CD4-positive, alpha-beta T cell treated with Interleukin-1 beta for 1 hour (primary cell): ENCODE results near the gene NTF3.

Experiments
- DNase-seq, 2 donors: peaks; one replicate each; pipeline ENCODE4 v3.0.0-alpha.2; 2020 to 2022

Gene NTF3

DNA sequence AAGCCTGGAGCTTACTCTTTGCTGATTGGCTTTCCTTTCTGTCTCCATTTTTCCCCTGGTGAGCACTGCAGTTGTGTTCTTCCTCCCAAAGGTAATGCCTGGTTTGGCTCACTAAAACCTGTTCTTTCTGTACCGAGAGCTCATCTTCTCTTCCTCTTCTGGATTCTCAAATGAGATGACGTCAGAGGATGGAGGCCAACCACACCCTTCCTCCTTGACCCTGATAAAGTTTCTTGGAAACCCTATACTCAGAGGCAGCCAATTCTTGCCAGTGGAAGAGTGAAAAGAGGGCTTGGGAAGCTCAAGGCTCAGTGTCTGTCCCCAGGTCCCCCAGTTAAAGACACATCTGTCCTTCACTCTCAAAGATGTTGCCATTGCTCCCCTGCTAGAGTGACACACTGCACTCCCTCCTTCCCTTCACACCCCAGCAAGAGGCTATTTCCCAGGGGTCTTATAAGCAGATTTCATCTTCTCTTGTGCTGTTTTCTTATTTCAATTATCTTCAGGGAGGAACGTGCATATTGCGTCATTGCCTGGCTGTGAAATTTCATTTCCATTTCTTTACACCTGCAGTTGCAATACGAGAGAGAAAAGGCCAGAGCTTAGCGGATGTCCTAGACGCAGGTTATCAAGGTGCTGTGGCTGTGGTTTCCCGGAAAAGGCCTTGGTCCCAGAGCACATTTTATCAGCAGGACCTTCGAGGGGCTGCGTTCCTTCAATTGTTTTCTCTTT lies 27.3 kb downstream of the NTF3 start:
- DNase-seq = no peak

DNA sequence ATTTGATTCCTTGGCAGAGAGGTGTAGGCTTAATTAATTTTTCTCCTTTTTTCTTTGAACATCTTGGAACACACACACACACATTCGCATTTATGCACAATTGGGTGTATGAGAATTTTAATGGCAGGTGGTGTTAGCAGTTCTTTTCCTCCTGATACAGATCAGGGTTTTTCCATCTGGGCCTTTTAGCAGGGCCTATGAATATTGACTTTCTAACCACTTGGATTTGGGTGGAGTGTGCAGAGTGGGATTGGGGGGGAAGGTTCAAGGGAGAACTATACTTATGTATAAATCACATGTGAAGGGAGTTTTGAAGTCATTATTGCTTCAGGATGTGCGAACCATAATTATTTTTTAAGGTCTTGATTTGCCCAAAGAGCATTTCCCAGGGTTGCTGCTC lies 28.9 kb downstream of the NTF3 start:
- DNase-seq = no peak

DNA sequence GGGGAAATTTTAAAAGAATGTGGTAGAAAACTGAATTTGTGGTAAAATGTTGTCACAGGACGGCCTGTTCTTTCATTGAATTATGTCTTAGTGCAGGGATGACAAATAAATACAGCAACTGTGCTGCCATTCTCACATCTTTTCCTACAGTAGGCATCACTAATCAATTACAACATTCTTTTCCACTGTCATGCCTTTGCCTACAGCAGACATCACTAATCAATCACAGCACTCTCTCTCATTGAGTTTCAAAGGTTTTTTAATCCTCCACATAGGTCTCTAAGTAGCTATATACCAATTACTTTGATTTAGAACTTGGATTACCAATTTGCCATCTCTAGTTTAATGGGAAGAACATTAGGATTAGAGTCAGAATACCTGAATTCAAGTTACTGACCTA lies 30.1 kb downstream of the NTF3 start:
- DNase-seq = no peak

DNA sequence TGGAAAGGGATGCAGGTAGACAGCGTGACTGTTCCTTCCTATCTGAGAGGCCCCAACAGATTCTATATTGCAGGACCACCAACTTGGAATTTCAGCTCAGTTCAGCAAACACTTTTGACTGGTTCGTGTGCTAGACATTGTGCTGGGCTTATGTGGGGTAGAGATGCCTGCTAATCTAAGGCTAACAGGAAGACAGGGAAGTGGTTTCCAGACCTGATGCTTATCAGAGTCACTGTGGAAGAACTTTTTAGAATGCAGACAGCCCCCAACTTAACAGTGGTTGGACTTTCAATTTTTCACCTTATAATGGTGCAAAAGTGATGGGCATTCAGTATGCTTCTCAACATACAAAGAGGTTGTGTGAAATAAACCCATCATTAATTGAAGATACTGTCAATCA lies 32.2 kb downstream of the NTF3 start:
- DNase-seq = no peak

DNA sequence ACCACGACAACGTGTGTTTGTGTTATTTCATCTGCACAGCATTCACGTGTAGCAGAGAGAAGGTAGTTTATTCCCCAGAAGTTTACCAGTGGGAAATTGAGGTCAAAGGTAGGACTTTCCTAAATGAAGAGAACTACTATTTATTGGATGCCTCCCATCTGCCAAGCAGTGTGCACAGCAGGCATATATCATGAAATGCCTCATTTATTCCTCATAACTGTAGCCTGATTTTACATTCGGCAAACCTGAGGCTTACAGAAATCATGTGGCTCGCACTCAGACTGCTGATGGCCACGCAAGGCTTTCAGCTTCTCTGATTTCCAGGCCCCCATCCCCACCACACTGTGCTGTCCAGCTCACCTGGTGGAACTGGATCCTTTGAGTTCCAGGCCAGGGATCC lies 33.5 kb downstream of the NTF3 start:
- no peak for DNase-seq

DNA sequence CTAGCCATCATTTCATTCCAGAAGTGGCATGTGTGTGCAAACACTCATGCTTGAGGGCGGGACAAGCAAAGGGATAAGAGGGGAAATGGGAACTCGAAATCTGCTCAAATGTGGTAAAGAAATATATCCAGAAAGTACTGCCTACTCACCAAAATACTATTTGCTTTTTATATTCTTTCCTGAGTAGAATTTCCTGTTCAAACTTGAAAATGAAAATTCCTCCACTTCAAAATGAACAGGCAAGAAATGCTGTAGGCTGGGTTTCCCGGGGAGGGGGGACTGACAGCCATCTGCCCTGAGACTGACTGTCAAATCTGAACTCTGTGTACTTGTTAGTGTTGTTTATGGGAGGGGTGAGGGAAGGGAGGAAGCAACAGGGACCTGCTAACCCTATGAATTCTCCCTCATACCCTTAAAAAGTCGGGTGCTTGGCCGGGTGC lies 34.6 kb downstream of the NTF3 start:
- no peak for DNase-seq

DNA sequence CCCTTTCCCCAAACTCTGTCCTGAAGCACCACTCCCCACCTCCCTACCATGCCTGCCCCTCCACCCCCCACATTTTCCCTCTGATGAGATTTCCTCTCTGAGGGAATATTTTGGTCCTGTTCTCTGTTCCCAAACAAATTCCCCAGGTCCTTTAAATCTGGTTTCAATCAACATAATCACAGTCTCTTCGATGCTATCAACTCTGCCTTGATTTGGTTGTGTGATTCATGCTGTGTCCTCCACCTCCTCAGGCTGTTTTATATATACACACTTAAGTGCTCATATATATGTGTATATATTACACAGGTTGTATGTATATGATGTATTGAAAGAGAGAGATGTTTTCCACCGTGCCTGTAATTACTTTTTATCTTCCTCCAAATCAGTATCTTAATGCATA lies 36.0 kb downstream of the NTF3 start:
- DNase-seq = no peak

DNA sequence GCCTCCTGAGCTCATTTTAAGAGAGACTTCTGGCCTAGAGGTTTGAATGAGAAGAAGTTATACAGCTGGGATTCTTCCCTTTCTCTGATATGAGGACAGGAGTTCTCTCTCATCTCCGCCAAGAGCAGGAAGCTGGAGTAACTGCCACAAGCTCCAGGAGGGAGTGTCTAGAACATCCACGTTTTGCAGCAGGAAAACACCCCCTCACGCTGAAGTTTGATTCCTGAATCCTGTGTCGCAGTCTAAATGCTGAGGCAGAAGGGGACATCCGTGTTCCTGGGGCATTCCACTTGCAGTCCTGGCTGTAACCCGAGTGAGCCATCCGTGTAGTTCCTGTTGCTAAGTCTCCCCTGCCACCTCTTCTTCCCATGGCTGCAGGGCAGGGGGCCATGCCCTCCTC lies 38.3 kb downstream of the NTF3 start:
- no peak for DNase-seq

DNA sequence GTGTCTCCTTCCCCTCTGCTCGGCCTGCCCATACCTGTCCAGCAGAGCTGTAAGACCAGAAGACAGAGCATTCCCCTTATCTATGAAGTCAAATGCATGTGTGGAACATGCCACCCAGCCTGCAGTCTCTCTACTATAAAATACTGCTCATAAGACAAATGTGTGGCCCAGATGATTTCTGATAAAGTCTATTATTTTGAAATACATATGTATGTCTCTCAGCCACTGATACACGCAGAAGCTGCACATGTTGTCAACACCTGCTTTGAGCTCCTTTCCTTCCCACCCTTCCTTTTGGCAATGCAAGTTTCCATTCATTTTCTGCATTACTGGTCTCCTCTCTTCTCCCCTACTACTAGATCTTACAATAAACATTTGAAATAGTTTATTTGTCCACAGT lies 38.8 kb downstream of the NTF3 start:
- DNase-seq = no peak

DNA sequence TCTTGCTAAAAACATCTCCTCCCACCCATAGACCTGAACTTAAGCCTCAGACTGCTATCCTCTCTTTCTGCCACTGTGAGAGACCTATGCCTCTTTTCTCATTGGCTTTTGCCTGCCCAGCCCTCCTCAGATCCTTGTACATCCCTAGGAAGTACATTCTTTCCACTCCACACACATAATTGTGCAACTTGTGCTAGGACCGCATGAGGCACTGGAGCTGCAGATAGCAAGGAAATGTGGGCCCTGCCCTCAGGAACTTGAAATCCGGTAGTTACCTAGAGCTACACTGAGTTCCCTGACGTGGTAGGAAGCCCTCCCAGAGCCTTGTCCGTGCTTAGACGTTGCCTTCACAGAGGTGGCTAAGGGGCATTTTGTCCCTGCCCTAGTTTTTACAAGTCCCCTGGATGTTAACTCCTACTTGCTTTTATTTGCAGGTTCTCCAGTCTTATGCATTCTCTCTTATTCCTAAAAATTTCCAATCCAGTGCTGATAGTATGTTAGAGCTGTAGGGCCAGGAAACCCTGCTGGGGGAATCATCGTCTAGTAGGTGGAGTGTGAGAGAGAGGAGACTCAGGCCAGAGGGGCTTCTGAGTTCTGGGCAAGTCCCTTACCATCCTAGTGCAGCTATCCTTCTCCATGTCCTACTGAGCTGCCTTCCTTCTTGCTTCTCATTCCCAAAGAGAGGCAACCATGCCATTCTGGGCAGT lies 41.3 kb downstream of the NTF3 start:
- DNase-seq = no peak

DNA sequence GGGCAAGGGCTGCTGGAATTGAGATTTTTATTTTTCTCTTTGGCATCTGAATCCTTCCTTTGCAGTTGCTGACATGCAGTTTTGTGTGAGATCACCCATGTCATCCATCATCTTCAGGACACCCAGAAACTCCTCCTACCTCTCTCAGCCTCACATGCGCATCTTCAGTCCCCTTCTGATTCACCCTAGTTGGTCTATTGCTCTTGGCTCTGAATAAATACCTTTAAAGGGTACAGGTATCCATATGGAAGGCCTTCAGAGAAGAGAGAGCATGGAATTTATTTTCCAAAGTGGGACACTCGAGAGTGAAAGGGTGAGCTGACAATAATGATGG lies 41.8 kb downstream of the NTF3 start:
- DNase-seq = no peak

DNA sequence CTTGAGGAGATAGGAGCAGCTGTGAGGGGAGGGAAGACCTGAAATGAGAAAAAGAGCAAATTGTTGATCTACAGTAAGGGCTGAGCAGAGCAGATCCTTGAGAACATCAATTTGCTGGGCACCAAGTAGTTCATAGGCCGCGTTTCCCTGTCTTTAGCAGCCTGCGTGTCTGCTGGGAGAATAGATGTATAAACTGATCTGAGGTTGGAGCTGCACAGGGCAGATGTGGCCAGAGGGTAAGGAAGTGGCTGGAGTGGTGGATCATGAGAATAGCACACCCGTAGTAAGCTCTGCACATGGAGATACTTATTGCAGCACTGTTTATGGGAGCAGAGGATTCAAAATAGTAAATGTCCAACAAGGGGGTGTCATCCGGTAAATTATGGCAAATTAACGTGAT lies 44.4 kb downstream of the NTF3 start:
- no peak for DNase-seq

DNA sequence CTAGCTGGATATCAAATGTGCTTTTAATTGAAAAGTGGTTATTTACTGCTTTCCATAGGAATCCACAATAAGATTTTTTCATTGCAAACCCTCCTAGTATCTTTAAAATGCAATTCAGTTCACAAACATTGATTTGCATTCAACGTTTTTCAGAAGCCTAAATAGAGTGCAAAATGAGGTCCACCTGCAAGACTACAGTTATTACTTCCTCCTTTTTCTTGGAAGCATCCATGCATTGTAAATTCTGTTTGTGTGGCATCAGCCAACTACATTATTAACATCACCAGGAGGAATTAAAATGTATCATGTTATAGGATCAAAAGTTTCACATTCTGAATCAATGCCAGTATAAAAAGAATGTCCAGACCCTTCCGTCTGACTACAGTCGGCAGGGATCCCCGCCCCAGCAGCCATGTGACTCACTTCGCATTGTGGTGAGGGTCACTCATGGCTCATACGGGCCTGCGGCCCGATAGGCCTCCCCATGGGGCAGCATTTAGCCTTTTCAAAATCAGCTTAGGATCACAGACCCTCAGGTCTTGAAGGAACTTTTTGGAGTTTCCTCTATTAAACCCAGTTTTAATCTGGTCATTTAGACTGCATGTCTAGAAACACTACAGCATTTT lies 46.3 kb downstream of the NTF3 start:
- no peak for DNase-seq

DNA sequence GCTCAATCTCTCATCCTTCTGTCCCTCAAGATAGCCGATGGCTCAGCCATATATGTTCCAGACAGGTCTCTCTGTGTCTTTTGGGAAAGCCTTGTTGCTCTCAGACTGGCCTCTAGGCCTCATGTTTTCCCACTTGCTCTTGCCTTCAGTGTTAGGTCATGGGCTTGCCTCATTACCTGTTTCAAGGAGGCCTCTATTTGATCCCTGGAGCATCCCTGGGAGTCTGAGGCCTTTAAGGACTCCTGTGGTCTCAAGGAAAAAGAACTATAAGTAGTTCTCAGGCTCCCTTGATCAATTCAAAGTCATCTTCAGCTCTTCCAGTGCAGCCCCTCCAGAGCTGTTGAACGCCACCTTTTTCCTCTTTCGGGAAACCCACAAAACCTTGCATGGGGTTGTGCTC lies 47.9 kb downstream of the NTF3 start:
- no peak for DNase-seq

DNA sequence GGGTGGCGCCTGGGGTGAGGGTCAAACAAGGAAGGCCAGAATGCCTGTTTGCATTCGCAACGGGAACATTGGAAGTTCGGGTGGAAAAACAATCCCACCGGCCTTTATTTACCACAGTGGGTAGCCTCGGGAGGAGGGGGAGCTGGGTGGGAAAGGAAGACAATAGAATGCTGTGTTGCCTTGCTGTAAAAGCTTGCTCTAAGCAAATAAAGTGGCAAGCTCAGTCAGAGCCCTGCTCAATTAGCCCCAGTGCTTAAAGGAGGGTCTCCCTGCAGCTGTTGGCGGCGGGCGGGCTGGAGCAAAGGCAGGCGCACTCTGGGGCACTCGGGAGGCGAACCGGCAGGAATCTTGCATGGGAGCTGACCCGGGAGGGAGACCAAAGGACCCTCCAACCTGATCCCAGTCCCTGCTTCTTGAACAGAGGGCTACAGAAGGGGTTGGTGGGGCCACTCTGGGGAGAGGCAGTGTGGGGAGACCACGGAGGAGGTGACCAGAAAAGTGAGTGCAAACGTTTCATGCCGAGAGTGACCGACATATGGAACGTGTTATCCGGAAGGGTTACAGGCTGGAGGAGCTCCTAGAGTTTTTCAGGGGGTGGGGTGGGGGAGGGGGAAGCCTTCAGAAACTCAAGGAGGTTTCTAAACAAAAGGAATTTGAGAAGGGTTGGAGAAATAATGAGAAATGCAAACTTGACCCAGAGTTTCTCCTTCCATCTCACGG lies 48.5 kb downstream of the NTF3 start:
- no peak for DNase-seq

DNA sequence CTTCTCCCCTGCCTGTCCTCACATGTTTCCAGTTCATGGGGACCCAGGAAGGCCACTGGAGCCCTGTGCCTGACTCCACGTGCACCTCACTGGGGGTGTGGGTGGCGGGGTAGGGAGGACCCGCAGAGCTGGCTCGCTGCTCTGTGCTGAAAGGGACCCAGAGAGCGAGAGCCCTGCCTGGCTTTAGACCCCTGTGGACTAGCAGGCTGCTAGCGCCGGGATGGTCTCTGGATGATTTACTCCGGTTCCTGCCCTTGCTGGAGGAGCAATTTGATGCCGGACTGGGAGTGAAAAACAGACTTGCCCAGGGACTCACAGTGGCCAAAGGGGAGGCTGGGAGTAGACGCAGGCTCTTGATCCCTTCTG lies 49.0 kb downstream of the NTF3 start:
- DNase-seq = no peak

DNA sequence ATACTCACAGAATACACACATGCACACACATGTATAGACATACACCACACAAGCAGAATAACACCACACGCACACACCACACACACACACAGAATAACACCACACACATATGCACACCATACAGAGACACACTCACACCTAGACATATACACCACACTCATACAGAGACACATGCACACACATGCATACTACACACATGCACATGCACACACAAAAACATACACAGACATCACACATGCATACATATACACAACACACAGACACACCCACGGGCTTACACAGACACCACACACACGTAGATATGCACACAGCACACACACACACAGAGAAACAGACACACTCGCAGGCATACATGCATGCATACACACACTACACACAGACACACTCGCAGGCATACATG lies 49.7 kb downstream of the NTF3 start:
- no peak for DNase-seq

DNA sequence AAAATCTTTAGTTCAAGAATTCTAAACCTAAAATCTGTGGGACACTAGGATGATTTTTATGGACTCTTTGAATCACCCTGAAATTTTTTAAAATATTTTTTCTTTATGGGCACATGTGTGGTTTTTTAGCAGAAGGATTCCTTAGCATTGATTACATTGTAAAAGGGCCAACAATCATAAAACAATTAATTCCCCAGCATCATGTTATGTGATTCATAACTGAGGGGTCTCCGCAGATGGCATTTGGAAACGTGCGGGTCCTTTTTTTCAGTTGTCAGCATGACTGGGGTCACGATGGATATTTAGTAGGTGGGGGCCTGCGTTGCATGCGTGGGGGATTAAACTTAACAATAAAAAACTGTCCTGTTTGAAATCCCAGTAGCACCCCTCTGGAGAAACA lies 52.5 kb downstream of the NTF3 start:
- no peak for DNase-seq

DNA sequence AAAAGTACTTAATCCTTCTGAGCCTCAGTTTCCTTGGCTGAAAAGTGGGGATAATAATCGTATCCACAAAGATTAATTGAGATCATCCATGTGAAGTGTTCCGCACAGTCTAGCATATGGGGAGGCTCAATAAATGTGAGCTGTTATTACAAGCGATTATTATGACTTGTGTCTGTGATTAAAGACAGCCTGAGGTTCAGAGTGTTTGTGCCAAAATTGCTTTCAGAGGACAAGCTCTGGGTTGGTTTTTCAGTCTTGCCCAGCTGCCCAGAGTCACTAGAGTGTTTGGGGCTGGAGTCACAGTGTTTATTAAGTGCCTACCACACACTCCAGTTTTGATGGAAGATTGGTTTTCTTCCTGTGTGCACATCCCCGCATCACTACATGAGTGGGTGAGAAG lies 53.5 kb downstream of the NTF3 start:
- DNase-seq = no peak

DNA sequence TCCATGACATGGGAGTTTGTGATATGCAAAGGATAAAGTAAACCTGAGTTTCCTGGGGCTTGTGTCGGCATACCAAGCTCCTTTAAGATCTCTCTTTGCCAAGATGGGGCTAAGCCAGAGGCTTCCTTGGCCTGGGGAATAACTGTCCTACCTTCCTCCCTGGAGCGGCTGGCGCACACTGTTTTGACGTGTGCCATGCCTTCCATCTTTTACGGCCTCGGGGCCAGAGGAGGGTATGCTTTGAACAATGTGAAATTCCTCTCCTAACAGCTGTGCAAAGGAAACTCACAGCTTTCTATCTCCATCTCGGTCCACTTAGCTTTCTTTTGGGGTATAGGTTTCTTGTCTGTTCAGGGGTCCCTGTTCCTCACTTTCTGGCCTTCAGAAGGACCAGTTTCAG lies 55.2 kb downstream of the NTF3 start:
- DNase-seq = no peak

DNA sequence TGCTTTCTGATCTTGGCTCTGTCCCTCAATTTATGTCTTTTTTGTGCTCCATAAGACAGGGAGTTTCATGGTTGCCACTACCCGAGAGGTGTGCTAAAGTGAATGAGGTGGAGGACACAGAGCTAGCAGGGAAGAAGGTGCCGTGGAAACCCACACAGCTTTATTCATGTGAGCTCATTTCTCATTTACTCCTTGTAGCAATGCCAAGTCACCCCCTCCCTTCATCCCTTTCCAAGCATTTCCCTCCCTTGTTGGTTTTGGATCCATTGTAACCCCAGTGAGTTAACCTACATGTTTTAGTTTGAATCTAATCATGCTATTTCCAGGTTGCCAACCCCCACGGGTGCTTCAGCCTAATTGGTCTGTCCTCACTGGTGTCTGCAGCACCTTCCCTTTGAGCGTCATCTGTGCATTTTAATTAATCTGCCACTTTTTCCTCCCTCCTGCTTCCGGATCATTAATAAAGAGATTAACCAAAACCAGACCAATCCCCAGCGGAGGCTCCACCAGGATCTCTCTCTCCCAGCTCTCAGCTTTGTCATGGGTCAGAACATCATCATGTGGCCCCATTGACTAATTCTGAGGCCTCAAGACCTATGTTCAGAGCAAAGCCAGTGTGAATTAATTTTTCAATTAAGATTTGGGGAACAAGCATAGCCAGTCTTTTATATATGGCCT lies 56.2 kb downstream of the NTF3 start:
- no peak for DNase-seq

DNA sequence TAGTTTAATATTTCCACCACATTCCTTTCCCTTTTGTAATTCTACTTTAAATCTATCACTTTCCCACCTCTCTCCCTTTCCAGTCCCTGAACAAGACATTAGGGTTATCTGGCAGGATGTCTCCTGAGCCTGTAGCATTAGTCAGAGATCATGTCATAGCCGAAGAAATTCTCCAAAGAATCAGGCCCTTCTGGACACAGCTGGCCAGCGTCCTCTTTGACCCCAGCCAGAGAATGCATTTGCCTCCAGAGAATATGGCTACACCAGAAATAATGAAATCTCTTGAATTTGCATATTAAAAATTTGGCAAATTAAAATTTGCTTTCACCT lies 56.7 kb downstream of the NTF3 start:
- DNase-seq = no peak

DNA sequence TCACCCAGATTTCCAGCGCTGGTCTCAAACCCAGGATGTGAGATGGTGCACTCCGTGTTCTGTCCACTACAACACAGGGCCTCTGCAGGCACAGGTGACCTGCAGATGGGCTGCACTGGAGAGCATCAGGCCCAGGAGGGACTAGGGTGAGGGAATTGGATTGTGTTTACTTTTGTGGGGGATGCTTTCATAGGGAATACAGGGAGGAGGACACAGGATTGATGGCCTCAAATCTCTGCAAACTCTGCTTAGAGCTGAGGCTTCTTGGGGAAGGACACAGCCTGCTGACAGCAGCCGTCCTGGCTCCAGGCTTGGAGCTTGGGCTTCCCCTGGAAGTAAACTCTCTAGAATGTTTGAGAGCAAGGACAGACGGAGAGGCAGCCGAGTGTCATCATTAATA lies 57.1 kb downstream of the NTF3 start:
- no peak for DNase-seq
